Measurements from ENCODE around the gene DSCAML1.

DSCAML1 gene

DNA sequence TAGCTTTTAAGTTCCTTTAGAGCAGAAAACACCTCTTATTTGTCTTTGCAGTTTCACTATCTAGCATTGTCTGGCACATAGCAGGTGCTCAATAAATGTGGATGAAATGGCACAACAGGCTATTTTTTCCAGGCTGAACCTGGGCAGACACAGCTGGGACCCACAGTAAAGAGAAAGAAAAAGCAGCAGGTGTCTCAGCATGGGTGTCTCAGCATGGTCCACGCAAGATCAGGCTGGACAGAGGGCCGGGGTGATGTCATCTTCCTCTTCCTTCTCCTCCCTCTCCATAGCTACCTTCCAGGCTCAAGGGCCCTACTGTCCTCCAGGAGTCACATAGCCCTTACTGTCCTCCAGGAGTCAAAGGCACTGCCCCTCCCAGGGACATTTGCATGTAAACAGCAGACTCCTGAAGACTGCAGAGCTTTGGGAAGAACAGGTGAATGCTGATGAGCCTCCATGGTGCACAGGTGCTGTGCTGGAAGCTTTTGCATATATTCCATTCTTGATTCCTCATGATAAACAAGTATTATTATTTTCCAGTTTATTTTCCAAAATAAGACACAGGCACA is 65.2 kb downstream of the DSCAML1 start:
- Histone ChIP-seq H2AFZ (ENCODE audit: low read length) (no peak overlapping the region), H3F3A (ENCODE audit: insufficient read depth, low read length) (no peaks in the 10 kb centered on the region), H3K9me3 (ENCODE audit: low read length) (no peaks in the 10 kb centered on the region), H3K79me2 (ENCODE audit: insufficient read depth, low read length) (no peaks in the 10 kb centered on the region), H4K20me1 (ENCODE audit: insufficient read depth, low read length) (no peaks in the 10 kb centered on the region), H3K4me1 (ENCODE audit: insufficient read depth, low read length, severe bottlenecking) (no peaks in the 10 kb centered on the region), H3K27ac (ENCODE audit: low read depth, low read length, poor library complexity, severe bottlenecking) (no peak overlapping the region), H3K9ac (ENCODE audit: low read length) (no peak overlapping the region), H3K9me2 (ENCODE audit: low read depth, low read length) (no peaks in the 10 kb centered on the region), H3K27me3 (ENCODE audit: insufficient read depth, low read length) (no peaks in the 10 kb centered on the region), H3K4me3 (ENCODE audit: low read depth, low read length, poor library complexity, severe bottlenecking) (no peak overlapping the region), H3K36me3 (ENCODE audit: insufficient read depth, low read length) (no peaks in the 10 kb centered on the region), H3K4me2 (ENCODE audit: low read length) (no peak overlapping the region)
- TF ChIP-seq, protein P1, sequence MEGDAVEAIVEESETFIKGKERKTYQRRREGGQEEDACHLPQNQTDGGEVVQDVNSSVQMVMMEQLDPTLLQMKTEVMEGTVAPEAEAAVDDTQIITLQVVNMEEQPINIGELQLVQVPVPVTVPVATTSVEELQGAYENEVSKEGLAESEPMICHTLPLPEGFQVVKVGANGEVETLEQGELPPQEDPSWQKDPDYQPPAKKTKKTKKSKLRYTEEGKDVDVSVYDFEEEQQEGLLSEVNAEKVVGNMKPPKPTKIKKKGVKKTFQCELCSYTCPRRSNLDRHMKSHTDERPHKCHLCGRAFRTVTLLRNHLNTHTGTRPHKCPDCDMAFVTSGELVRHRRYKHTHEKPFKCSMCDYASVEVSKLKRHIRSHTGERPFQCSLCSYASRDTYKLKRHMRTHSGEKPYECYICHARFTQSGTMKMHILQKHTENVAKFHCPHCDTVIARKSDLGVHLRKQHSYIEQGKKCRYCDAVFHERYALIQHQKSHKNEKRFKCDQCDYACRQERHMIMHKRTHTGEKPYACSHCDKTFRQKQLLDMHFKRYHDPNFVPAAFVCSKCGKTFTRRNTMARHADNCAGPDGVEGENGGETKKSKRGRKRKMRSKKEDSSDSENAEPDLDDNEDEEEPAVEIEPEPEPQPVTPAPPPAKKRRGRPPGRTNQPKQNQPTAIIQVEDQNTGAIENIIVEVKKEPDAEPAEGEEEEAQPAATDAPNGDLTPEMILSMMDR (IDR thresholded peaks at IDR 0.05; ENCODE audit: low read length) = no peak
- TF ChIP-seq EZH2 (IDR thresholded peaks at IDR 0.05; ENCODE audit: borderline replicate concordance, low read length) = no peak

DNA sequence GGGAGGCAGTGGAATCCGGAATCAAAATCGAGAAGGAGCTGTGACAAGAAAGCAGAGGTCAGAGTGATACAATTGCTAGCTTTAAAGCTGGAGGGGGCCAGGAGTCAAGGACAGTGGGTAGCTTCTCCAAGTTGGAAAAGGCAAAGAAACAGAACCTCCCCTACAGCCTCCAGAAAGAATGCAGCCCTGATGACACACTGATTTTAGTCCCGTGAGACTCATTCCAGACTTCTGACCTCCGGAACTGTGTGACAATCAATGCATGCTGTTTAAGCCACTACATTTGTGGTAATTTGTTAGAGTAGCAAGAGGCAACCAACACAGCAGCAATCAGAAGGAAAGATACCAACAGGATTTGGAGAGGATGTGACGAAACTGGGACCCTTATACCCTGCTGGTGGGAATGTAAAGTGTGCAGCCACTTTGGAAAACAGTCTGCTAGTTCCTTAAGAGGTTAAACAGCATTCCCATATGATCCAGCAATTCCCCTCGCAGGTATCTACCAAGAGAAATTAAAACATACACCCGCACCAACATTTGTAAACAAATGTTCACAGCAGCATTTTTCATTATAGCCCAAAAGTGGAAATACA is 66.7 kb downstream of the DSCAML1 start:
- H3K79me2 ChIP-seq (ENCODE audit: insufficient read depth, low read length) = no peaks in the 10 kb centered on the region
- H3K36me3 ChIP-seq (ENCODE audit: insufficient read depth, low read length) = no peaks in the 10 kb centered on the region
- no peak overlapping the region for H3K4me3 ChIP-seq (ENCODE audit: low read depth, low read length, poor library complexity, severe bottlenecking)
- no peaks in the 10 kb centered on the region for H3K27me3 ChIP-seq (ENCODE audit: insufficient read depth, low read length)
- no peaks in the 10 kb centered on the region for H3K9me2 ChIP-seq (ENCODE audit: low read depth, low read length)
- no peak overlapping the region for H2AFZ ChIP-seq (ENCODE audit: low read length)
- no peaks in the 10 kb centered on the region for H4K20me1 ChIP-seq (ENCODE audit: insufficient read depth, low read length)
- H3K9me3 ChIP-seq (ENCODE audit: low read length) = no peaks in the 10 kb centered on the region
- no peaks in the 10 kb centered on the region for H3F3A ChIP-seq (ENCODE audit: insufficient read depth, low read length)
- H3K4me2 ChIP-seq (ENCODE audit: low read length) = no peak overlapping the region
- no peak for TF ChIP-seq EZH2 (IDR thresholded peaks at IDR 0.05; ENCODE audit: borderline replicate concordance, low read length)
- TF ChIP-seq, protein P1 (IDR thresholded peaks at IDR 0.05; ENCODE audit: low read length) = no peak
- H3K9ac ChIP-seq (ENCODE audit: low read length) = no peak overlapping the region
- H3K27ac ChIP-seq (ENCODE audit: low read depth, low read length, poor library complexity, severe bottlenecking) = no peak overlapping the region
- H3K4me1 ChIP-seq (ENCODE audit: insufficient read depth, low read length, severe bottlenecking) = no peaks in the 10 kb centered on the region

DNA sequence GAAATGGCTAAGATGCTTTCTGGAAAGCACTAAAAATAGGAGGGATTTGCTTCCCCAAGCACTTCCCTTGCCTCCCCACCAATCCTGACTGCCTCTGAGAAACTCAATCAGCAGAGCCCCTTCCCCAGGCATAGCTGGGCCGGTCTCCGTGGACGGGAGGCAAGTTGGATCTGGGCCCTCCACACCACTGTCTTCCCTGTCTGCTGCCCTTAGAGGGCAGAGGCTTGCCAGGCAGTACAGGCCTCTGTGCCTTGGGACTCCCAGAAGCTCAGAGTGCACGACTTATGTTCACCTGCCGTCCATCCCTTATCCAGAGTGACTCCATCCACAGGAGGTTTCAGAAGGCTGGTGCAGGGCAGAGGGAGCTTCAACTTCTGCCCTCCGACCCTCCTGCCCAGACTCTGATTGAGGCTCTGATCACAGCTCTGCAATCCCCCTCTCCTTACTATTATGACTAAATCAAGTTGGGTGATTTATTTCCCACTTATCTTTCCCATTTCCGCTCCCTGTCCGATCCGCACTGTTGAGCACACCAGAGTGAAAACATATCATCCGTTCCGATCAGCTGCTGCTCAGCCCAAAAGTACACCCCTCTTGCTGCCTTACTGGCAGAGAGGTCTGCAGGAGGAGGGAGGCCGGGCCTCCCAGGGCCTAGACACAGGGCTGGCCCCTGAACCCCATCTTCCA is 71.8 kb downstream of the DSCAML1 start:
- Histone ChIP-seq H3K4me2 (ENCODE audit: low read length) (no peak overlapping the region), H3K9me2 (ENCODE audit: low read depth, low read length) (no peaks in the 10 kb centered on the region), H3K4me1 (ENCODE audit: insufficient read depth, low read length, severe bottlenecking) (no peaks in the 10 kb centered on the region), H3K9me3 (ENCODE audit: low read length) (no peaks in the 10 kb centered on the region), H3K9ac (ENCODE audit: low read length) (no peak overlapping the region), H3F3A (ENCODE audit: insufficient read depth, low read length) (no peaks in the 10 kb centered on the region), H3K79me2 (ENCODE audit: insufficient read depth, low read length) (no peaks in the 10 kb centered on the region), H2AFZ (ENCODE audit: low read length) (no peak overlapping the region), H3K36me3 (ENCODE audit: insufficient read depth, low read length) (no peaks in the 10 kb centered on the region), H4K20me1 (ENCODE audit: insufficient read depth, low read length) (no peaks in the 10 kb centered on the region), H3K27me3 (ENCODE audit: insufficient read depth, low read length) (no peaks in the 10 kb centered on the region), H3K4me3 (ENCODE audit: low read depth, low read length, poor library complexity, severe bottlenecking) (no peak overlapping the region), H3K27ac (ENCODE audit: low read depth, low read length, poor library complexity, severe bottlenecking) (no peak overlapping the region)
- no peak for TF ChIP-seq EZH2 (IDR thresholded peaks at IDR 0.05; ENCODE audit: borderline replicate concordance, low read length)
- TF ChIP-seq, protein P1 (IDR thresholded peaks at IDR 0.05; ENCODE audit: low read length) = no peak

Measured in OCI-LY1 (cell line).